ENCODE results near the gene EEF1G. TPM values are rescaled to one million over a fixed set of nuclear protein-coding genes. Genes with fewer than 3 reads are reported as not detected.
A peak's percentile ranks its signal among the peaks of the same experiment; 100 is the strongest.

The EEF1G gene
- total and polyA plus RNA-seq, 9 of the 15 experiments (the other 6 are each of a cell fraction or from before 2014, with no cell fraction given), result 985 to 2,349 (median 2,035) TPM

GRCh38 chr11:62573592-62574362 lies at the start of gene EEF1G (continued):
- TF ChIP-seq CTCFL (IDR thresholded peaks at IDR 0.05; ENCODE audit: borderline replicate concordance, insufficient read depth, low read depth, low read length, poor library complexity, severe bottlenecking), result peak; percentile 27
- TF ChIP-seq SIN3B (IDR thresholded peaks at IDR 0.05; ENCODE audit: low read depth), result no peak
- TF ChIP-seq XRCC5 (IDR thresholded peaks at IDR 0.05; ENCODE audit: low read depth, low read length), result 0 out of 2 replicates have a peak, but pooled peaks have one; percentile 22
- peak; percentile 38; the same call in 1 of the 2 replicates for TF ChIP-seq STAT6 (CRISPR knock-in tag; IDR thresholded peaks at IDR 0.05)
- no peak for TF ChIP-seq DPF2 (IDR thresholded peaks at IDR 0.05)
- no peak for TF ChIP-seq ZNF133 (CRISPR knock-in tag; IDR thresholded peaks at IDR 0.05)
- TF ChIP-seq POLR2AphosphoS2 (IDR thresholded peaks at IDR 0.05; ENCODE audit: low read length), result peak; percentile 91
- TF ChIP-seq RBFOX2 (IDR thresholded peaks at IDR 0.05; ENCODE audit: low read depth, low read length), result peak; percentile 91
- TF ChIP-seq FOXM1 (IDR thresholded peaks at IDR 0.05; ENCODE audit: low read depth), result no peak
- TF ChIP-seq FOXM1 (CRISPR knock-in tag; IDR thresholded peaks at IDR 0.05; ENCODE audit: low read depth), result no peak
- TF ChIP-seq ZBTB7A (IDR thresholded peaks at IDR 0.05; ENCODE audit: borderline replicate concordance, control insufficient read depth, low read depth, low read length), result no peak
- no peak for TF ChIP-seq RBM17 (IDR thresholded peaks at IDR 0.05; ENCODE audit: borderline replicate concordance, low read depth, low read length)
- no peak for TF ChIP-seq ZNF282 (CRISPR knock-in tag; IDR thresholded peaks at IDR 0.05)
- peak; percentile 76; the same call in 1 of the 2 replicates for TF ChIP-seq ATF7 (IDR thresholded peaks at IDR 0.05)
- TF ChIP-seq HMG20A (CRISPR knock-in tag; conservative IDR thresholded peaks at IDR 0.05), result no peak
- no peak for TF ChIP-seq PHF21A (IDR thresholded peaks at IDR 0.05; ENCODE audit: borderline replicate concordance, low read depth)
- no peak for TF ChIP-seq PPARD (CRISPR knock-in tag; IDR thresholded peaks at IDR 0.05)
- TF ChIP-seq HSF4 (CRISPR knock-in tag; IDR thresholded peaks at IDR 0.05; ENCODE audit: borderline replicate concordance), result no peak
- no peak for TF ChIP-seq ZNF263 (CRISPR knock-in tag; IDR thresholded peaks at IDR 0.05; ENCODE audit: borderline replicate concordance)
- 0 out of 2 replicates have a peak, but pooled peaks have one; percentile 66 for TF ChIP-seq ZNF511 (CRISPR knock-in tag; IDR thresholded peaks at IDR 0.05)

All from K562 (cell line).